Activated CD4-positive, alpha-beta T cell treated with anti-CD3 and anti-CD28 coated beads, Interleukin-2, amount 50 U/mL, for 4 hours (primary cell): Measurements from ENCODE around the gene POLR3GL.
"Not testable (repeated sequence)": the region's sequence is repeated elsewhere in the genome, so short reads cannot be mapped to it uniquely, and the experiment has no call there.

ENCODE experiments used
- DNase-seq, 2 experiments: peaks; one replicate each; pipeline ENCODE4 v3.0.0-alpha.2; 2020

The POLR3GL gene

GRCh38 chr1:146021622-146022402 is 57.3 kb downstream of the POLR3GL start, which contains the start of gene HJV:
HJV (minus strand) TSS chr1:146021735; CDS start chr1:146020231, 1,504 bp downstream.
- DNase-seq, result no peak

- no peak for DNase-seq
Measured at GRCh38 chr1:146022403-146023127, 58.1 kb downstream of the POLR3GL start.

- not testable (repeated sequence) for DNase-seq
Measured at GRCh38 chr1:146025787-146026495, 61.5 kb downstream of the POLR3GL start.

- DNase-seq, result not testable (repeated sequence)
Measured at GRCh38 chr1:146026650-146027049, 62.2 kb downstream of the POLR3GL start.
